GM12801 (cell line): ENCODE data around the gene NDNF.

ENCODE experiments used
- TF ChIP-seq, protein P1 (sequence below): IDR thresholded peaks from one replicate; pipeline ENCODE4 v1.5.1; 2011; ENCODE audit warnings: control low read depth; ENCODE audit not compliant: insufficient read length; ENCODE audit errors: extremely low read depth

NDNF gene

DNA sequence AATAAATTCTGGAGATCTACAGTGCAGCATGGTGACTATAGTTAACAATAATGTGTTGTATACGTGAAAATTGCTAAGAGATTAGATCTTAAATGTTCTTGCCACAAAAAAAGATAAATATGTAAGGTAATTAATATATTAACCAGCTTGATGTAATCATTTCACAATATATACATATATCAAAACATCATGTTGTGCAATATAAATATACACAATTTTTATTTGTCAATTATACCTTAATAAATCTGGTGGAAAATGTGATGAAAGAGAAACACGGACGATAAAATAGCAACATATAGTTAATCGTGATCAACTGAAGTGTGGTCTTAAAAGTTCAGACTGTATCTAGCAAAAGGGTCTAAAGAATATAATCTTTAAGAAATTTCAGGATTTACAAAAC, 16.5 kb upstream of the NDNF start:
- TF ChIP-seq, protein P1, sequence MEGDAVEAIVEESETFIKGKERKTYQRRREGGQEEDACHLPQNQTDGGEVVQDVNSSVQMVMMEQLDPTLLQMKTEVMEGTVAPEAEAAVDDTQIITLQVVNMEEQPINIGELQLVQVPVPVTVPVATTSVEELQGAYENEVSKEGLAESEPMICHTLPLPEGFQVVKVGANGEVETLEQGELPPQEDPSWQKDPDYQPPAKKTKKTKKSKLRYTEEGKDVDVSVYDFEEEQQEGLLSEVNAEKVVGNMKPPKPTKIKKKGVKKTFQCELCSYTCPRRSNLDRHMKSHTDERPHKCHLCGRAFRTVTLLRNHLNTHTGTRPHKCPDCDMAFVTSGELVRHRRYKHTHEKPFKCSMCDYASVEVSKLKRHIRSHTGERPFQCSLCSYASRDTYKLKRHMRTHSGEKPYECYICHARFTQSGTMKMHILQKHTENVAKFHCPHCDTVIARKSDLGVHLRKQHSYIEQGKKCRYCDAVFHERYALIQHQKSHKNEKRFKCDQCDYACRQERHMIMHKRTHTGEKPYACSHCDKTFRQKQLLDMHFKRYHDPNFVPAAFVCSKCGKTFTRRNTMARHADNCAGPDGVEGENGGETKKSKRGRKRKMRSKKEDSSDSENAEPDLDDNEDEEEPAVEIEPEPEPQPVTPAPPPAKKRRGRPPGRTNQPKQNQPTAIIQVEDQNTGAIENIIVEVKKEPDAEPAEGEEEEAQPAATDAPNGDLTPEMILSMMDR: no peak

DNA sequence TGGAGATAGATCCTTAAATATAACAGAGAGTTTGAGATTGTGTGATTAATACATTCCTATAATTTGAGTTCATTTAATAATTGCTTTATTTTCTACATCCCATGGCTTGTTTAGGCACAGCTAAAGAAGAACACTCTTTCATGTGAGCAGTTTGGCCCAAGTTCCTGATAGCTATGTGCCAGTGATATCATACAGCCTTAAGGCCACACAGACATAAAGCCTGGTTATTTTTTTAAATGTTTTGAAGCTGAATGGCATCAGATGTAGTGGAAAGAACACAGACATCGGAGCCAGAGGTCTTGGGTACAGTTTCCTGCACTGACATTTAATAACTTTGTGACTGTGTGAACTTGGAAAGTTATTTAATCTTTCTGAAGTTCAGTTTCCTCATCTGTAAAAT, 7.0 kb upstream of the NDNF start:
- TF ChIP-seq, protein P1: no peak

DNA sequence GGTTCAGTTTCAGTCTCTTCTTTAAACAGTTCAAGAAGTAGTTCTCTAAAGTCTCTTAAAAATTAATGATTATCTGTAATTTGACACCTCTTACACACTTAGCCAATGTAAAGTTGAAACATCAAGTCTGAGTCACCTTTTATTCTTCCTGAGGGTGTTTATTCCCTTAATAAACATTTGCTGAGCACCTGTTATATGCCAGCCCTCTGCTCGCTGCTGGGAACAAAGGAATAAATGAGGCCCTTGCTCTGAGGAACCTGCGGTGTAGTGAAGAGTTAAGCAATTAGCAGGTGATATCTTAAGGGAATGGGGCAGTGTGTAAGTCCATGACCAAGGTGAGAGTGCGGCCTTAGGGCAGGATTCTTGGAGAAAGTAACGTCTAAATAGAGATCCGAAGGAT, 5.2 kb upstream of the NDNF start:
- TF ChIP-seq, protein P1: no peak

DNA sequence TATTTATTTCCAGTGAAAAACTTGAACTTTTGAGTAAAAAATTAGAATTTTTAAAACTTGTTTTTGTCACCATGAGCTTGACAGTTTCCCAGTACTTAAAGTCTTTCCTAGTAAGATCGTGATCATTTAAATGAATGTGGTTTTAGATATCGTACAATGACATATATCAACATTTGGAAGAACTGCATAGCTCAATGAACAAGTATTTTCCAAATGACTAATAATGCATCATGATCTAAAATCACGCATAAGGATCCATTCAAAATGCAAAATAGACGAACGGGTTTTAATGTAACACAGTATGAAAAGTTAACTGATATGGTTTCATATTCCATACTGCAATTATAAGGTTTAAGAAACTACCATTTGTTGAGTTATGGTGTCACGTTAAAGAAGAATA, 4.1 kb upstream of the NDNF start:
- TF ChIP-seq, protein P1: no peak

DNA sequence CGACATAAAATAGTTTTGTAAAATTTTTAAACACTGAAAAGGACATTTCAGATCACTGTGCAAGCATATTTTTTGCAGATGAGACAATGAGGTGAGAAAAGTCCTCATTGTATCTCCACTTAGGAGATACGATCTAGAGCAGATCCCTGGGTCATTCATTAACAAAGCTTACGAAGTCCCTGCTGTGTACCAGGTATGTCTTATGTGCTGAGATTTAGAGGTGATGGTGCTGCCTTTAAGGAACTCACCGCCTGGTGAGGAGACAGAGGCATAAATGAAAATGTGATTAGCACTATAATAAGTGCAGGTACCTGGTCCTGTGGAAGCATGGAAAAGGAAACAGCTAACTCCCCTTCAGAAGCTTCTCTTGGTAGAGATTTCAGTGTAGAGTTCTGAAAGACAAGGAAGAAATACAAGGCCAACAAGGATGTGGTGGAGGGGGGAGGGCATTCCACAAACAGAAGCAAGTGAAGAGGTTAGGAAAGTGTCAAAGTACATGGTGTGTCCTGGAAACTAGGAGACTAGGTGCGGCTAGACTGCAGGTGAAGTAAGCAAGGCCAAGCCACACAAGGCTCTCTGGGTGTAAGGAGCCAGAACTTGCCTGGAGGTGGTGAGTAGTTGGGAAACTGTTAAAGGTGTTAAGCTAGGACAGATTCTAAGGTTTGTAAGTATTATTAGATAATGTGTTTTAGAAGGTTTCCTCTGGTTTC, 1.5 kb upstream of the NDNF start:
- TF ChIP-seq, protein P1: no peak

DNA sequence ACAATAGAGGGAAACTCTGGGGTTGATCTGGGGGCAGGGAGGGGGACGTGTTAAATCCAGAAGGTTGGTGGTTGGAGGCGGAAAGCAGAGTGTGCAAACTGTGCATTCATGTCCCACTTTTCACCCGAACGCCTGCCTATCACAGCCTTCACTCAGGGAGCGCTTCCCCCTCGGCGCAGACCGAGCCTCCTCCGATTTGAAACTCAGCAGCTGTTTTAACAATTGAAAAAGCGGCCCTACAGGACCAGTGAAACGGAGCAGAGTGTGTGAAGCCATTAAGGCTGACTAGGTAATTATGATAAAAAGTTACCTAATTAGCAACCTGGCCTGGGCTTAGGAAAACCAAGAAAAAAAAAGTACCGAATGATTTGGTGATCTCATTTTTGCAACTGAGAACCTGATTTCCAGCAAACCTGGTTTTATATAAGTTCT, 685 bp upstream of the NDNF start:
- TF ChIP-seq, protein P1: no peak

DNA sequence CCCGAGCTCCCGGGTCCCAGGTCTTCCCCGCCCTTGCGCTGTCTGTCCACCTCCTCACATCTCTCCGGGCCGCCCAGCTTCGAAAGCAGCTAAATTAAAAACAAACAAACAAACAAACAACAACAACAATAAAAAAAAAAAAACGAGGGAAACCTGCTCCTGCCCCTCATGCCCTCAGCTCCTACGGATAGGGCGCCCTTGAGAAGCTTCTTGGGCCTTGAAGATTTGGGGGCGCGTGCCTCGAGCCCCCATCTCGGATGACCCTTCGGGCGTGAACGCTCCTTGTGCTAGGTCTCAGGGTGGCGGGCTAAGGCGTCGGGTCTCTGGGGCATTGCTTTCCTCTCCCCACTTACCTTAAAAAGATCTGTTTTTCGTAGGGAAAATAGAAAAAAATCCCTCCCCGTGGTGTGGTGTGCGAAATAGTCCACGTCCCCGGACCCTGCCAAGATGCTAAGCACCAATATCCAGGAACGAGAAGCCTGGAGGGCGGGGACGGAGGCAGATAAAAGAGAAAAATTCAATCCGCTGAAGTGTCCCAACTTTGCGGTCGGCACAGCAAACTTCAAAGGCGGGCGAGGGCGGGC, 603 bp downstream of the NDNF start:
- TF ChIP-seq, protein P1: no peak
